ENCODE data around the gene SH3TC1. TPM values are rescaled to one million over a fixed set of nuclear protein-coding genes. Genes with fewer than 3 reads are reported as not detected.

Gene SH3TC1
- total and polyA plus RNA-seq, 10 of the 15 experiments (the other 5 are each of a cell fraction or from before 2014, with no cell fraction given), result 0.19 to 47.0 (median 18.4) TPM

GRCh38 chr4:8214136-8214535, 15.0 kb downstream of the SH3TC1 start (continued):
- TF ChIP-seq, protein P1, sequence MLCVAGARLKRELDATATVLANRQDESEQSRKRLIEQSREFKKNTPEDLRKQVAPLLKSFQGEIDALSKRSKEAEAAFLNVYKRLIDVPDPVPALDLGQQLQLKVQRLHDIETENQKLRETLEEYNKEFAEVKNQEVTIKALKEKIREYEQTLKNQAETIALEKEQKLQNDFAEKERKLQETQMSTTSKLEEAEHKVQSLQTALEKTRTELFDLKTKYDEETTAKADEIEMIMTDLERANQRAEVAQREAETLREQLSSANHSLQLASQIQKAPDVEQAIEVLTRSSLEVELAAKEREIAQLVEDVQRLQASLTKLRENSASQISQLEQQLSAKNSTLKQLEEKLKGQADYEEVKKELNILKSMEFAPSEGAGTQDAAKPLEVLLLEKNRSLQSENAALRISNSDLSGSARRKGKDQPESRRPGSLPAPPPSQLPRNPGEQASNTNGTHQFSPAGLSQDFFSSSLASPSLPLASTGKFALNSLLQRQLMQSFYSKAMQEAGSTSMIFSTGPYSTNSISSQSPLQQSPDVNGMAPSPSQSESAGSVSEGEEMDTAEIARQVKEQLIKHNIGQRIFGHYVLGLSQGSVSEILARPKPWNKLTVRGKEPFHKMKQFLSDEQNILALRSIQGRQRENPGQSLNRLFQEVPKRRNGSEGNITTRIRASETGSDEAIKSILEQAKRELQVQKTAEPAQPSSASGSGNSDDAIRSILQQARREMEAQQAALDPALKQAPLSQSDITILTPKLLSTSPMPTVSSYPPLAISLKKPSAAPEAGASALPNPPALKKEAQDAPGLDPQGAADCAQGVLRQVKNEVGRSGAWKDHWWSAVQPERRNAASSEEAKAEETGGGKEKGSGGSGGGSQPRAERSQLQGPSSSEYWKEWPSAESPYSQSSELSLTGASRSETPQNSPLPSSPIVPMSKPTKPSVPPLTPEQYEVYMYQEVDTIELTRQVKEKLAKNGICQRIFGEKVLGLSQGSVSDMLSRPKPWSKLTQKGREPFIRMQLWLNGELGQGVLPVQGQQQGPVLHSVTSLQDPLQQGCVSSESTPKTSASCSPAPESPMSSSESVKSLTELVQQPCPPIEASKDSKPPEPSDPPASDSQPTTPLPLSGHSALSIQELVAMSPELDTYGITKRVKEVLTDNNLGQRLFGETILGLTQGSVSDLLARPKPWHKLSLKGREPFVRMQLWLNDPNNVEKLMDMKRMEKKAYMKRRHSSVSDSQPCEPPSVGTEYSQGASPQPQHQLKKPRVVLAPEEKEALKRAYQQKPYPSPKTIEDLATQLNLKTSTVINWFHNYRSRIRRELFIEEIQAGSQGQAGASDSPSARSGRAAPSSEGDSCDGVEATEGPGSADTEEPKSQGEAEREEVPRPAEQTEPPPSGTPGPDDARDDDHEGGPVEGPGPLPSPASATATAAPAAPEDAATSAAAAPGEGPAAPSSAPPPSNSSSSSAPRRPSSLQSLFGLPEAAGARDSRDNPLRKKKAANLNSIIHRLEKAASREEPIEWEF (IDR thresholded peaks at IDR 0.05; ENCODE audit: insufficient replicate concordance, low read depth, low read length), result no peak

- no peak overlapping the region for H2AFZ ChIP-seq (ENCODE audit: control insufficient read depth, low read depth, low read length)
- no peaks in the 10 kb centered on the region for H3K27me3 ChIP-seq (replicated peaks in 1 of 2; ENCODE audit: control insufficient read depth in 2 of 2, insufficient read depth in 2 of 2, low read length in 1 of 2)
- no peak overlapping the region for H3K27ac ChIP-seq (ENCODE audit: control insufficient read depth, insufficient read depth)
- ATAC-seq (no peak), DNase-seq (ENCODE audit: low read depth, low spot score) (no peak), FAIRE-seq (no peak)
- ChIA-PET CTCF (no interaction called here), SMC1A (ENCODE audit: uncharacterized antibody, unreplicated experiment) (no interaction called here), RAD21 (ENCODE audit: unreplicated experiment) (interaction anchor here (1.1 kb wide), 1 partner anchor 13 kb away, joined by 4 read pairs; no protein-coding TSS in a partner anchor), POLR2A (no interaction called here)
- peaks cover 5 to 19% of the 10 kb centered on the region in 2 experiments; a peak in 3 of 4 replicates for H3K36me3 ChIP-seq (ENCODE audit: control insufficient read depth in 2 of 2, insufficient read depth in 2 of 2, low read length in 1 of 2)
- no peaks in the 10 kb centered on the region for H3K79me2 ChIP-seq (ENCODE audit: control insufficient read depth, insufficient read depth, low read length)
- H3K4me2 ChIP-seq (ENCODE audit: control insufficient read depth, insufficient read depth), result no peak overlapping the region
- WGBS (ENCODE audit: insufficient coverage, insufficient replicate concordance, low lambda C conversion rate, missing lambda C conversion rate), result 86% methylated on average over 12 of the region's 12 CpGs
- TF ChIP-seq, protein P2, sequence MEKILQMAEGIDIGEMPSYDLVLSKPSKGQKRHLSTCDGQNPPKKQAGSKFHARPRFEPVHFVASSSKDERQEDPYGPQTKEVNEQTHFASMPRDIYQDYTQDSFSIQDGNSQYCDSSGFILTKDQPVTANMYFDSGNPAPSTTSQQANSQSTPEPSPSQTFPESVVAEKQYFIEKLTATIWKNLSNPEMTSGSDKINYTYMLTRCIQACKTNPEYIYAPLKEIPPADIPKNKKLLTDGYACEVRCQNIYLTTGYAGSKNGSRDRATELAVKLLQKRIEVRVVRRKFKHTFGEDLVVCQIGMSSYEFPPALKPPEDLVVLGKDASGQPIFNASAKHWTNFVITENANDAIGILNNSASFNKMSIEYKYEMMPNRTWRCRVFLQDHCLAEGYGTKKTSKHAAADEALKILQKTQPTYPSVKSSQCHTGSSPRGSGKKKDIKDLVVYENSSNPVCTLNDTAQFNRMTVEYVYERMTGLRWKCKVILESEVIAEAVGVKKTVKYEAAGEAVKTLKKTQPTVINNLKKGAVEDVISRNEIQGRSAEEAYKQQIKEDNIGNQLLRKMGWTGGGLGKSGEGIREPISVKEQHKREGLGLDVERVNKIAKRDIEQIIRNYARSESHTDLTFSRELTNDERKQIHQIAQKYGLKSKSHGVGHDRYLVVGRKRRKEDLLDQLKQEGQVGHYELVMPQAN (conservative IDR thresholded peaks at IDR 0.05), result no peak
- no peaks in the 10 kb centered on the region for H3K9me3 ChIP-seq (replicated peaks; ENCODE audit: control insufficient read depth, insufficient read depth, low read length)
- intact Hi-C loops (cut with micrococcal nuclease; ENCODE audit: unreplicated experiment) (no loop called here), in situ Hi-C loops (cut with MboI) (no loop called here)
- no TSS peak for BruUV-seq (replicated peaks)
- H3K4me1 ChIP-seq (ENCODE audit: control insufficient read depth, insufficient read depth, low read length), result no peaks in the 10 kb centered on the region
- H3K4me3 ChIP-seq, result no peak overlapping the region
- H3K9ac ChIP-seq (ENCODE audit: control insufficient read depth, insufficient read depth, low read length), result no peak overlapping the region
- H4K20me1 ChIP-seq (ENCODE audit: control insufficient read depth, insufficient read depth), result no peaks in the 10 kb centered on the region
Observed at GRCh38 chr4:8215001-8215427, 15.9 kb downstream of the SH3TC1 start.

All from GM12878 (cell line).